K562 (cell line): ENCODE measurements around the gene SLCO2A1. TPM values are rescaled to one million over a fixed set of nuclear protein-coding genes. Genes with fewer than 3 reads are reported as not detected.

Experiments
- ATAC-seq: fragments of 200-7000 bp; cut with Tn5 transposase; 3 replicates; pipeline ENCODE4 v1.9.1; 2020; ENCODE audit warnings: moderate library complexity
- BruUV-seq: library from RNA; stranded (reverse); fragments of 400-500 nt; replicated peaks from 2 replicates; lab custom pipeline; 2021; lab: Mats Ljungman, UMichigan
- CTCF ChIA-PET: fragments of 300-600 bp; formaldehyde crosslinking; extraction: SDS; loops from one replicate; lab custom pipeline; 2021; ENCODE audit warnings: low intra/inter-chr PET ratio; lab: Yijun Ruan, JAX
- POLR2A ChIA-PET: fragments of 300-600, 350-650 bp; sonication (Branson Sonifier 250); formaldehyde crosslinking; extraction: SDS; loops from one replicate; lab custom pipeline; 2021; ENCODE audit warnings: antibody characterized with exemption, inconsistent platforms; lab: Yijun Ruan, JAX
- DNase-seq, 4 experiments: peaks; one replicate each; pipeline versions ENCODE4 v3.0.0 to v3.0.0-alpha.2; 2011 to 2018; ENCODE audit warnings: low spot score in 3 of 4, mixed read lengths in 3 of 4; ENCODE audit errors: extremely low read depth in 1 of 4
- FAIRE-seq: peaks from 2 replicates; lab custom pipeline; 2011; peaks lifted over from hg19 to GRCh38; lab: Jason Lieb, UNC
- H2AFZ ChIP-seq: 2 replicates; pipeline ENCODE4 v1.6.0; 2011; ENCODE audit warnings: low read depth, low read length, control low read depth, inconsistent platforms
- H3K27ac ChIP-seq: fragments of 200-600 bp; 3 replicates; pipeline ENCODE4 v1.8.0; 2011; ENCODE audit warnings: low read depth, mild to moderate bottlenecking, control low read depth, inconsistent platforms, low read length, moderate library complexity, mixed read lengths; ENCODE audit errors: extremely low read depth
- H3K27me3 ChIP-seq, 2 experiments: fragments of 300-600 bp in 1 of 2; 2 replicates in 1 of 2; 3 replicates in 1 of 2; pipeline versions ENCODE4 v1.6.0 to v1.8.0; 2011; ENCODE audit warnings: inconsistent platforms in 2 of 2, low read length in 2 of 2, mild to moderate bottlenecking in 1 of 2, mixed read lengths in 1 of 2, moderate library complexity in 1 of 2; ENCODE audit not compliant: control insufficient read depth in 2 of 2, insufficient read depth in 2 of 2
- H3K36me3 ChIP-seq: fragments of 300-600 bp; 3 replicates; pipeline ENCODE4 v1.8.0; 2011; ENCODE audit warnings: mild to moderate bottlenecking, low read length, inconsistent platforms; ENCODE audit not compliant: control insufficient read depth, insufficient read depth
- H3K4me1 ChIP-seq, 2 experiments: fragments of 200-600 bp in 1 of 2; replicated peaks in 1 of 2; 2 replicates in 1 of 2; 3 replicates in 1 of 2; pipeline versions ENCODE4 v1.5.1 to v1.8.0; 2011; ENCODE audit warnings: inconsistent platforms in 2 of 2, low read length in 2 of 2, mild to moderate bottlenecking in 1 of 2, mixed read lengths in 1 of 2, moderate library complexity in 1 of 2; ENCODE audit not compliant: control insufficient read depth in 2 of 2, insufficient read depth in 2 of 2
- H3K4me2 ChIP-seq: 2 replicates; pipeline ENCODE4 v1.6.1; 2011; ENCODE audit warnings: low read length, control low read depth, inconsistent platforms, mixed read lengths; ENCODE audit not compliant: insufficient read depth
- H3K4me3 ChIP-seq: fragments of 200-600 bp; sonication (generic), shearing (Covaris generic); 2 replicates; pipeline ENCODE4 v1.5.1; 2016; ENCODE audit warnings: control low read depth, inconsistent platforms
- H3K79me2 ChIP-seq: fragments of 200-600 bp; 3 replicates; pipeline ENCODE4 v1.8.0; 2011; ENCODE audit warnings: low read length, inconsistent platforms; ENCODE audit not compliant: control insufficient read depth, insufficient read depth
- H3K9ac ChIP-seq, 2 experiments: 2 replicates each; pipeline versions ENCODE4 v1.6.0 to v1.6.1; 2011; ENCODE audit warnings: low read depth in 2 of 2, low read length in 2 of 2, control low read depth in 1 of 2, inconsistent platforms in 1 of 2, mild to moderate bottlenecking in 1 of 2, mixed read lengths in 1 of 2; ENCODE audit not compliant: insufficient read depth in 1 of 2
- H3K9me1 ChIP-seq: one replicate; pipeline ENCODE4 v1.6.0; 2011; ENCODE audit warnings: inconsistent platforms, mild to moderate bottlenecking, low read length, moderate library complexity; ENCODE audit not compliant: control insufficient read depth, insufficient read depth
- H3K9me3 ChIP-seq: replicated peaks from 2 replicates; pipeline ENCODE4 v1.5.1; 2011; ENCODE audit warnings: low read depth, low read length, inconsistent platforms; ENCODE audit not compliant: control insufficient read depth, insufficient read depth
- H4K20me1 ChIP-seq: replicated peaks from 2 replicates; pipeline ENCODE4 v1.6.1; 2011; ENCODE audit warnings: low read length, inconsistent platforms, mixed read lengths; ENCODE audit not compliant: control insufficient read depth, insufficient read depth
- AFF1 ChIP-seq, 2 experiments: fragments of 450-650 bp; IDR thresholded peaks; 2 replicates each; pipeline ENCODE4 v1.6.1; 2018; ENCODE audit warnings: mild to moderate bottlenecking in 2 of 2, low read depth in 1 of 2; ENCODE audit not compliant: partially characterized antibody in 2 of 2
- ARNT ChIP-seq, 2 experiments: fragments of 450-650 bp; IDR thresholded peaks; 2 replicates each; pipeline ENCODE4 v1.6.1; 2016; ENCODE audit warnings: mild to moderate bottlenecking in 1 of 2
- DNMT1 ChIP-seq: fragments of 450-650 bp; IDR thresholded peaks from 2 replicates; pipeline ENCODE4 v1.6.1; 2016; ENCODE audit warnings: antibody characterized with exemption, mild to moderate bottlenecking
- HSF4 ChIP-seq: fragments of 250-450 bp; sonication (Bioruptor Pico); IDR thresholded peaks from 2 replicates; pipeline ENCODE4 v2.1.2; 2022; ENCODE audit warnings: mild to moderate bottlenecking, moderate library complexity, borderline replicate concordance
- KDM4B ChIP-seq, 2 experiments: fragments of 450-650 bp in 1 of 2; sonication (generic) in 1 of 2; IDR thresholded peaks; 2 replicates each; pipeline ENCODE4 v1.6.1; 2016 to 2017; ENCODE audit warnings: borderline replicate concordance in 2 of 2, antibody characterized with exemption in 1 of 2, low read depth in 1 of 2, mild to moderate bottlenecking in 1 of 2
- KLF16 ChIP-seq: IDR thresholded peaks from 2 replicates; pipeline ENCODE4 v1.6.1; 2016; ENCODE audit warnings: antibody characterized with exemption
- PHF20 ChIP-seq: fragments of 450-650 bp; IDR thresholded peaks from 2 replicates; pipeline ENCODE4 v1.6.1; 2018; ENCODE audit not compliant: partially characterized antibody
- POLR3G ChIP-seq: IDR thresholded peaks from 2 replicates; pipeline ENCODE4 v1.6.1; 2011; ENCODE audit not compliant: insufficient read length, insufficient replicate concordance; ENCODE audit errors: extremely low read depth
- RB1 ChIP-seq: fragments of 450-650 bp; IDR thresholded peaks from 2 replicates; pipeline ENCODE4 v1.6.1; 2017; ENCODE audit warnings: low read depth, mild to moderate bottlenecking
- SREBF2 ChIP-seq: sonication (generic); formaldehyde crosslinking; IDR thresholded peaks from 2 replicates; pipeline ENCODE4 v1.4.0; 2020; ENCODE audit warnings: mild to moderate bottlenecking, missing genetic modification reagents
- ZFP1 ChIP-seq: fragments of 450-650 bp; formaldehyde crosslinking; IDR thresholded peaks from 2 replicates; pipeline ENCODE4 v1.4.0; 2020; ENCODE audit warnings: mild to moderate bottlenecking, mixed read lengths
- ZNF668 ChIP-seq: fragments of 250-450 bp; sonication (Bioruptor Pico); IDR thresholded peaks from 2 replicates; pipeline ENCODE4 v1.8.0; 2022; ENCODE audit warnings: mild to moderate bottlenecking, inconsistent platforms
- ZNF785 ChIP-seq: fragments of 250-450 bp; sonication (Bioruptor Pico); IDR thresholded peaks from 2 replicates; pipeline ENCODE4 v1.4.0; 2020; ENCODE audit warnings: mild to moderate bottlenecking
- WGBS: fragments of 100-300 bp; shearing (Covaris generic); methylation state at CpG from one replicate; pipeline ENCODE4 v1.1.6; 2016; ENCODE audit warnings: low coverage, mixed read lengths; ENCODE audit not compliant: insufficient coverage; ENCODE audit errors: missing lambda C conversion rate; 5-methylcytosine and 5-hydroxymethylcytosine counted together
- in situ Hi-C: fragments of 300-500 bp; cut with MboI; formaldehyde crosslinking; loops from 4 replicates; pipeline ENCODE4 v1.15.0; 2018; ENCODE audit warnings: inconsistent platforms, mixed read lengths
- intact Hi-C: fragments of 100-400 bp; cut with micrococcal nuclease; formaldehyde crosslinking; loops from 2 replicates; pipeline ENCODE4 v1.14.2; 2022
- polyA plus RNA-seq, 8 experiments: library from polyadenylated mRNA; depleted of rRNA in 4 of 8; stranded (reverse) in 5 of 8; unstranded in 3 of 8; fragments of >200 nt; fragmentation: Nextera tagmentation in 2 of 8; fragmentation: Illumina TruSeq in 1 of 8; extraction: Ambion mirVana in 2 of 8; extraction: Trizol in 1 of 8; gene quantifications; 2 replicates each; pipeline versions ENCODE4 v1.2.1 to v1.2.3, GENCODE V29; 2011 to 2014; ENCODE audit warnings: inconsistent platforms in 1 of 8, missing spikeins in 1 of 8
- total RNA-seq, 7 experiments: library from RNA; depleted of rRNA in 6 of 7; stranded (reverse); fragments of >200 nt in 6 of 7; fragmentation: Illumina TruSeq in 2 of 7; extraction: Trizol in 2 of 7; gene quantifications; 2 replicates each; pipeline versions ENCODE4 v1.2.1 to v1.2.3, GENCODE V29; 2011 to 2021; ENCODE audit warnings: low replicate concordance in 1 of 7
- TF ChIP-seq, protein P1 (sequence below): fragments of 450-650 bp; IDR thresholded peaks from 2 replicates; pipeline ENCODE4 v1.7.0; 2016; ENCODE audit warnings: borderline replicate concordance

SLCO2A1 gene
- total and polyA plus RNA-seq, 9 of the 15 experiments (the other 6 are each of a cell fraction or from before 2014, with no cell fraction given), result 0.16 to 1.0 TPM; not detected in 7

- Histone ChIP-seq H3K4me2 (no peak overlapping the region), H3K4me3 (no peak overlapping the region), H3K27ac (no peak overlapping the region), H3K27me3 (no peaks in the 10 kb centered on the region), H3K9me3 (no peaks in the 10 kb centered on the region), H3K9ac (0 out of 4 replicates have a peak overlapping the region, but pooled peaks of 1 of the 2 experiments have one; percentile 52), H2AFZ (no peak overlapping the region), H3K79me2 (peaks cover 10% of the 10 kb centered on the region), H3K9me1 (no peaks in the 10 kb centered on the region), H3K4me1 (peaks cover 16 to 24% of the 10 kb centered on the region in 2 experiments; a peak in 4 of 5 replicates), H4K20me1 (peaks cover 3% of the 10 kb centered on the region; the same call in 1 of the 2 replicates), H3K36me3 (no peaks in the 10 kb centered on the region)
- FAIRE-seq (no peak), ATAC-seq (no peak), DNase-seq (no peak)
- WGBS, result 47% methylated on average over 4 of the region's 8 CpGs
- TF ChIP-seq ZNF785 (CRISPR knock-in tag) (no peak), ZNF668 (no peak), POLR3G (no peak), KLF16 (no peak), PHF20 (no peak), ARNT (IDR thresholded peaks at IDR 0.05) (no peak), KDM4B (IDR thresholded peaks at IDR 0.05; ENCODE audit: borderline replicate concordance in 2 of 2, low read depth in 1 of 2) (no peak), DNMT1 (no peak), SREBF2 (CRISPR knock-in tag) (no peak), RB1 (no peak), ZFP1 (CRISPR knock-in tag) (no peak), AFF1 (IDR thresholded peaks at IDR 0.05; ENCODE audit: low read depth in 1 of 2, partially characterized antibody in 2 of 2) (no peak), HSF4 (CRISPR knock-in tag) (no peak)
- TF ChIP-seq, protein P1, sequence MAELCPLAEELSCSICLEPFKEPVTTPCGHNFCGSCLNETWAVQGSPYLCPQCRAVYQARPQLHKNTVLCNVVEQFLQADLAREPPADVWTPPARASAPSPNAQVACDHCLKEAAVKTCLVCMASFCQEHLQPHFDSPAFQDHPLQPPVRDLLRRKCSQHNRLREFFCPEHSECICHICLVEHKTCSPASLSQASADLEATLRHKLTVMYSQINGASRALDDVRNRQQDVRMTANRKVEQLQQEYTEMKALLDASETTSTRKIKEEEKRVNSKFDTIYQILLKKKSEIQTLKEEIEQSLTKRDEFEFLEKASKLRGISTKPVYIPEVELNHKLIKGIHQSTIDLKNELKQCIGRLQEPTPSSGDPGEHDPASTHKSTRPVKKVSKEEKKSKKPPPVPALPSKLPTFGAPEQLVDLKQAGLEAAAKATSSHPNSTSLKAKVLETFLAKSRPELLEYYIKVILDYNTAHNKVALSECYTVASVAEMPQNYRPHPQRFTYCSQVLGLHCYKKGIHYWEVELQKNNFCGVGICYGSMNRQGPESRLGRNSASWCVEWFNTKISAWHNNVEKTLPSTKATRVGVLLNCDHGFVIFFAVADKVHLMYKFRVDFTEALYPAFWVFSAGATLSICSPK, result no peak
- ChIA-PET POLR2A (interaction anchor here (0.9 kb wide), 1 partner anchor 12 kb away, joined by 3 read pairs; no protein-coding TSS in a partner anchor), CTCF (no interaction called here)
- in situ Hi-C loops (no loop called here), intact Hi-C loops (no loop called here)
- no TSS peak for BruUV-seq
These were observed 141.7 kb downstream of the SLCO2A1 start for GRCh38 chr3:133887803-133888703.
